Measurements from ENCODE around the gene PCDHB3. TPM values are rescaled to one million over a fixed set of nuclear protein-coding genes. Genes with fewer than 3 reads are reported as not detected.
"Not testable (repeated sequence)": the region's sequence is repeated elsewhere in the genome, so short reads cannot be mapped to it uniquely, and the experiment has no call there.

PCDHB3 gene
- total RNA-seq, 1 experiment from 2014 or later: 2.3 TPM

- H3K27ac ChIP-seq (ENCODE audit: insufficient read length, low read depth, low read length); H3K18ac ChIP-seq (ENCODE audit: insufficient read length, low read depth, low read length); H3K23me2 ChIP-seq (ENCODE audit: insufficient read length, low read depth, low read length, poor library complexity, severe bottlenecking); H2AFZ ChIP-seq (ENCODE audit: low read length); H3K4me2 ChIP-seq (ENCODE audit: insufficient read depth, insufficient read length, low read length); H3K14ac ChIP-seq (ENCODE audit: insufficient read depth, low read length); H3K4ac ChIP-seq (ENCODE audit: low read depth, low read length); H3K56ac ChIP-seq (ENCODE audit: insufficient read length, low read depth, low read length); H3K23ac ChIP-seq (ENCODE audit: insufficient read length, low read depth, low read length); H3K9ac ChIP-seq (ENCODE audit: extremely low read depth, insufficient read length, low read length); DNase-seq; H2AK5ac ChIP-seq (ENCODE audit: insufficient read length, low read length); H3K27me3 ChIP-seq (ENCODE audit: insufficient read depth, low read length); H3K79me1 ChIP-seq (ENCODE audit: insufficient read depth, low read depth, low read length, poor library complexity, severe bottlenecking); H3K4me1 ChIP-seq (ENCODE audit: insufficient read depth, low read length); H3K27me3 Mint-ChIP-seq (ENCODE audit: low read depth); H4K8ac ChIP-seq (replicated peaks; ENCODE audit: insufficient read length, low read depth, low read length); H3K27ac Mint-ChIP-seq; H4K5ac ChIP-seq (ENCODE audit: insufficient read length, low read depth, low read length); H3K79me2 ChIP-seq (ENCODE audit: insufficient read depth, low read length); H2BK5ac ChIP-seq (ENCODE audit: insufficient read length, low read length); H3K4me1 Mint-ChIP-seq; H3K9me3 ChIP-seq (ENCODE audit: control insufficient read depth, low read depth, low read length); H4K20me1 ChIP-seq (ENCODE audit: control insufficient read depth, insufficient read depth, insufficient read length); H3T11ph ChIP-seq (ENCODE audit: low read length); H2BK12ac ChIP-seq (ENCODE audit: insufficient read length, low read depth, low read length); H4K91ac ChIP-seq (ENCODE audit: insufficient read length, low read depth, low read length); H2BK15ac ChIP-seq (ENCODE audit: low read depth, low read length); H2BK120ac ChIP-seq (ENCODE audit: low read depth, low read length, poor library complexity, severe bottlenecking); H3K4me3 Mint-ChIP-seq; H2BK20ac ChIP-seq (ENCODE audit: low read depth, low read length, poor library complexity, severe bottlenecking): not testable (repeated sequence)
- H3K36me3 Mint-ChIP-seq (ENCODE audit: insufficient read depth in 1 of 3, low read depth in 3 of 3): peaks cover 1 to 27% (median 5%) of the 10 kb centered on the region in 3 experiments; a peak in 5 of 7 replicates
- peaks cover 37 to 40% of the 10 kb centered on the region in 2 experiments for H3K9me3 Mint-ChIP-seq
- WGBS (ENCODE audit: extremely low coverage, insufficient read length, low lambda C conversion rate): no CpG with 5 or more reads among the region's 36 CpGs
Measured at GRCh38 chr5:141152096-141152495, 51.8 kb downstream of the PCDHB3 start.

Other genes with a start within 250 kb of the PCDHB3 start
- 10.4 and 10.7 TPM in 2 replicates for gene PCDHA10, start 244.6 kb upstream of the PCDHB3 start, total RNA-seq (2021)
- 6.3 and 6.6 TPM in 2 replicates for gene PCDHA11, start 231.5 kb upstream of the PCDHB3 start, total RNA-seq (2021)
- gene PCDHA12, start 225.2 kb upstream of the PCDHB3 start, total RNA-seq (2021): 7.1 and 7.2 TPM in 2 replicates
- gene PCDHA13, start 218.3 kb upstream of the PCDHB3 start, total RNA-seq (2021): 1.0 and 1.1 TPM in 2 replicates
- 8.0 and 8.7 TPM in 2 replicates for gene PCDHAC1, start 174.2 kb upstream of the PCDHB3 start, total RNA-seq (2021)
- gene PCDHAC2, start 134.0 kb upstream of the PCDHB3 start, total RNA-seq (2021): 4.8 and 5.4 TPM in 2 replicates
- 0.07 and 0.11 TPM in 2 replicates for gene PCDHB1, start 49.1 kb upstream of the PCDHB3 start, total RNA-seq (2021)
- 26.3 and 27.7 TPM in 2 replicates for gene PCDHB2, start 5.9 kb upstream of the PCDHB3 start, total RNA-seq (2021)
- 1.3 and 1.6 TPM in 2 replicates for gene PCDHB4, start 21.3 kb downstream of the PCDHB3 start, total RNA-seq (2021)
- 2.8 and 2.9 TPM in 2 replicates for gene PCDHB5, start 34.7 kb downstream of the PCDHB3 start, total RNA-seq (2021)
- gene PCDHB6, start 49.6 kb downstream of the PCDHB3 start, total RNA-seq (2021): 0.22 TPM in 1 of 2 replicates, not detected in the other
- gene PCDHB7, start 72.2 kb downstream of the PCDHB3 start, total RNA-seq (2021): 0.42 and 0.52 TPM in 2 replicates
- gene PCDHB8, start 77.3 kb downstream of the PCDHB3 start, total RNA-seq (2021): 0.57 and 0.86 TPM in 2 replicates
- gene PCDHB16, start 81.9 kb downstream of the PCDHB3 start, total RNA-seq (2021): 6.5 and 8.0 TPM in 2 replicates
- 2.6 and 2.9 TPM in 2 replicates for gene PCDHB9, start 86.7 kb downstream of the PCDHB3 start, total RNA-seq (2021)
- 1.5 and 1.6 TPM in 2 replicates for gene PCDHB10, start 91.9 kb downstream of the PCDHB3 start, total RNA-seq (2021)
- 1.9 and 2.0 TPM in 2 replicates for gene PCDHB11, start 99.2 kb downstream of the PCDHB3 start, total RNA-seq (2021)
- 2.3 and 3.1 TPM in 2 replicates for gene PCDHB12, start 108.2 kb downstream of the PCDHB3 start, total RNA-seq (2021)
- gene PCDHB13, start 113.4 kb downstream of the PCDHB3 start, total RNA-seq (2021): 1.5 and 1.7 TPM in 2 replicates
- gene PCDHB14, start 122.9 kb downstream of the PCDHB3 start, total RNA-seq (2021): 1.5 and 2.4 TPM in 2 replicates
- 5.2 and 7.0 TPM in 2 replicates for gene PCDHB15, start 144.9 kb downstream of the PCDHB3 start, total RNA-seq (2021)
- not detected in 2 replicates for gene SLC25A2, start 203.6 kb downstream of the PCDHB3 start, total RNA-seq (2021)
- gene TAF7, start 220.3 kb downstream of the PCDHB3 start, total RNA-seq (2021): 90.3 TPM in 2 replicates
- 0.63 and 0.72 TPM in 2 replicates for gene PCDHGA1, start 230.0 kb downstream of the PCDHB3 start, total RNA-seq (2021)
- gene PCDHGA2, start 238.3 kb downstream of the PCDHB3 start, total RNA-seq (2021): 0.90 and 1.1 TPM in 2 replicates
- gene PCDHGA3, start 243.4 kb downstream of the PCDHB3 start, total RNA-seq (2021): 0.88 and 0.94 TPM in 2 replicates
- gene PCDHGB1, start 249.6 kb downstream of the PCDHB3 start, total RNA-seq (2021): 5.0 and 5.2 TPM in 2 replicates